Spleen (tissue), 7 donors: ENCODE results near the gene MEI4.

Experiments used
- POLR2AphosphoS5 ChIP-seq, 3 donors: sonication (generic); formaldehyde crosslinking; IDR thresholded peaks; one replicate each; pipeline ENCODE4 v1.5.1; 2017; ENCODE audit warnings: antibody characterized with exemption in 3 of 3
- TF ChIP-seq, protein P1 (sequence below), 11 experiments: fragments of 200-600 bp in 7 of 11; fragments of 450-650 bp in 4 of 11; sonication (generic) in 4 of 11; IDR thresholded peaks in 8 of 11; conservative IDR thresholded peaks in 3 of 11; 1 replicate in 7 of 11; 2 replicates in 4 of 11; pipeline versions ENCODE4 v1.4.0 to v1.8.0; 2016 to 2021; ENCODE audit warnings: antibody characterized with exemption in 11 of 11, inconsistent platforms in 4 of 11, mild to moderate bottlenecking in 1 of 11
- donor health status: DM: no; HTN: no; CAD: no; lungs with moderate emphysema.
- donor health status: DM: no; HTN: no; CAD: no.
- donor health status: DM: no; HTN: no; CAD: no.

DNA sequence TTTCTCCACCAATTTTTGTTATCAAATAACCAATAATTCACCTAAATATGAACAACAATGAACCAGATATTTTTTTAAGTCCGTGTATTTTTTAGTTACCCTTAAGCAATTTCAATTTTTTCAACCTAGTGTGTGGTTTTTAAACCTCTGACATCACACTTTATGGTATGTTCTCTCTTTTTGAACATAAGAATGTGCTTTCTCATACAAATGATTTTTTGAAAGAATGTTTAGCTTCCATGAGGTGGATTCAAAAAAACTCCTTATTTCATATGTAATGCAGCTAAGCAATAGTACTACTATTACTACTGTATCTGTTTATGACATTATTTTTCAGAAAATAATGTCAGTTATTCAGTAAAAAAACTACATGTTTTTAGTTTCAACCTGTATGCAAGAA is 19.4 kb upstream of the MEI4 start:
- TF ChIP-seq, protein P1, sequence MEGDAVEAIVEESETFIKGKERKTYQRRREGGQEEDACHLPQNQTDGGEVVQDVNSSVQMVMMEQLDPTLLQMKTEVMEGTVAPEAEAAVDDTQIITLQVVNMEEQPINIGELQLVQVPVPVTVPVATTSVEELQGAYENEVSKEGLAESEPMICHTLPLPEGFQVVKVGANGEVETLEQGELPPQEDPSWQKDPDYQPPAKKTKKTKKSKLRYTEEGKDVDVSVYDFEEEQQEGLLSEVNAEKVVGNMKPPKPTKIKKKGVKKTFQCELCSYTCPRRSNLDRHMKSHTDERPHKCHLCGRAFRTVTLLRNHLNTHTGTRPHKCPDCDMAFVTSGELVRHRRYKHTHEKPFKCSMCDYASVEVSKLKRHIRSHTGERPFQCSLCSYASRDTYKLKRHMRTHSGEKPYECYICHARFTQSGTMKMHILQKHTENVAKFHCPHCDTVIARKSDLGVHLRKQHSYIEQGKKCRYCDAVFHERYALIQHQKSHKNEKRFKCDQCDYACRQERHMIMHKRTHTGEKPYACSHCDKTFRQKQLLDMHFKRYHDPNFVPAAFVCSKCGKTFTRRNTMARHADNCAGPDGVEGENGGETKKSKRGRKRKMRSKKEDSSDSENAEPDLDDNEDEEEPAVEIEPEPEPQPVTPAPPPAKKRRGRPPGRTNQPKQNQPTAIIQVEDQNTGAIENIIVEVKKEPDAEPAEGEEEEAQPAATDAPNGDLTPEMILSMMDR (IDR thresholded peaks at IDR 0.05 in 8 of 11, conservative IDR thresholded peaks at IDR 0.05 in 3 of 11), result no peak
- TF ChIP-seq POLR2AphosphoS5 (IDR thresholded peaks at IDR 0.05), result no peak
